Stimulated activated naive CD8-positive, alpha-beta T cell treated with anti-CD3 and anti-CD28 coated beads, Interleukin-15, Interleukin-2, amounts not matched to agents 100 ng/mL and 50 ng/mL, for 24 hours (primary cell): ENCODE results near the gene MAP1LC3C.

Source experiments
- H3K27ac Mint-ChIP-seq: one replicate; pipeline ENCODE4 v1.8.0; 2021; ENCODE audit warnings: mild to moderate bottlenecking, mixed read lengths
- H3K27me3 Mint-ChIP-seq: one replicate; pipeline ENCODE4 v1.8.0; 2021; ENCODE audit warnings: mixed read lengths
- H3K36me3 Mint-ChIP-seq: one replicate; pipeline ENCODE4 v1.8.0; 2021; ENCODE audit warnings: low read depth, mixed read lengths
- H3K4me1 Mint-ChIP-seq: one replicate; pipeline ENCODE4 v1.8.0; 2021; ENCODE audit warnings: low read depth, mixed read lengths
- H3K4me3 Mint-ChIP-seq: one replicate; pipeline ENCODE4 v1.8.0; 2021; ENCODE audit warnings: mild to moderate bottlenecking, mixed read lengths
- H3K9me3 Mint-ChIP-seq: one replicate; pipeline ENCODE4 v1.8.0; 2021; ENCODE audit warnings: mixed read lengths

The MAP1LC3C gene

GRCh38 chr1:241968611-241969010, 30.3 kb downstream of the MAP1LC3C start:
- H3K27me3 Mint-ChIP-seq, result no peaks in the 10 kb centered on the region
- H3K9me3 Mint-ChIP-seq, result no peaks in the 10 kb centered on the region
- H3K4me3 Mint-ChIP-seq, result no peak overlapping the region
- H3K4me1 Mint-ChIP-seq, result no peaks in the 10 kb centered on the region
- no peak overlapping the region for H3K27ac Mint-ChIP-seq
- H3K36me3 Mint-ChIP-seq, result no peaks in the 10 kb centered on the region

GRCh38 chr1:241964550-241965282, 34.2 kb downstream of the MAP1LC3C start:
- no peaks in the 10 kb centered on the region for H3K27me3 Mint-ChIP-seq
- no peaks in the 10 kb centered on the region for H3K9me3 Mint-ChIP-seq
- H3K27ac Mint-ChIP-seq, result no peak overlapping the region
- H3K4me1 Mint-ChIP-seq, result no peaks in the 10 kb centered on the region
- no peak overlapping the region for H3K4me3 Mint-ChIP-seq
- no peaks in the 10 kb centered on the region for H3K36me3 Mint-ChIP-seq

GRCh38 chr1:241963722-241964121, 35.2 kb downstream of the MAP1LC3C start:
- Mint-ChIP-seq H3K27ac (no peak overlapping the region), H3K9me3 (no peaks in the 10 kb centered on the region)

GRCh38 chr1:241962153-241962552, 36.7 kb downstream of the MAP1LC3C start:
- no peak overlapping the region for H3K4me3 Mint-ChIP-seq
- no peak overlapping the region for H3K27ac Mint-ChIP-seq
- H3K27me3 Mint-ChIP-seq, result no peaks in the 10 kb centered on the region
- H3K4me1 Mint-ChIP-seq, result no peaks in the 10 kb centered on the region
- no peaks in the 10 kb centered on the region for H3K9me3 Mint-ChIP-seq
- H3K36me3 Mint-ChIP-seq, result no peaks in the 10 kb centered on the region

More at GRCh38 chr1:241963722-241964121, 35.2 kb downstream of the MAP1LC3C start:
- Mint-ChIP-seq H3K27me3 (no peaks in the 10 kb centered on the region), H3K4me3 (no peak overlapping the region), H3K4me1 (no peaks in the 10 kb centered on the region), H3K36me3 (no peaks in the 10 kb centered on the region)

GRCh38 chr1:241957692-241958494, 41.0 kb downstream of the MAP1LC3C start, which contains the start of gene BECN2:
TSS of gene BECN2 (plus strand) at chr1:241957767. CDS start at chr1:241957767, 0 bp downstream.
- Mint-ChIP-seq H3K4me1 (no peaks in the 10 kb centered on the region), H3K4me3 (no peak within 1 kb of the TSS), H3K36me3 (no peaks in the 10 kb centered on the region)

GRCh38 chr1:241950390-241950789, 48.5 kb downstream of the MAP1LC3C start:
- H3K4me3 Mint-ChIP-seq, result no peak overlapping the region
- H3K27me3 Mint-ChIP-seq, result no peaks in the 10 kb centered on the region
- H3K36me3 Mint-ChIP-seq, result no peaks in the 10 kb centered on the region

More at GRCh38 chr1:241957692-241958494, 41.0 kb downstream of the MAP1LC3C start, which contains the start of gene BECN2:
- Mint-ChIP-seq H3K27me3 (no peaks in the 10 kb centered on the region), H3K9me3 (no peaks in the 10 kb centered on the region), H3K27ac (no peak within 1 kb of the TSS)

GRCh38 chr1:241947354-241947753, 51.5 kb downstream of the MAP1LC3C start:
- Mint-ChIP-seq H3K9me3 (no peaks in the 10 kb centered on the region), H3K4me1 (no peaks in the 10 kb centered on the region), H3K27ac (no peak overlapping the region), H3K36me3 (no peaks in the 10 kb centered on the region), H3K27me3 (peaks cover 4% of the 10 kb centered on the region), H3K4me3 (no peak overlapping the region)

More at GRCh38 chr1:241950390-241950789, 48.5 kb downstream of the MAP1LC3C start:
- no peak overlapping the region for H3K27ac Mint-ChIP-seq
- H3K4me1 Mint-ChIP-seq, result no peaks in the 10 kb centered on the region
- no peaks in the 10 kb centered on the region for H3K9me3 Mint-ChIP-seq
